GM12878 (cell line): ENCODE results near the gene IFI35. TPM values are rescaled to one million over a fixed set of nuclear protein-coding genes. Genes with fewer than 3 reads are reported as not detected.

ENCODE experiments used
- ASH2L ChIP-seq: fragments of 300-600, 200-600 bp; sonication (generic); IDR thresholded peaks from 2 replicates; pipeline ENCODE4 v1.6.1; 2017; ENCODE audit warnings: low read depth, mild to moderate bottlenecking, borderline replicate concordance
- ATF2 ChIP-seq: IDR thresholded peaks from 2 replicates; pipeline ENCODE4 v1.6.1; 2012; ENCODE audit warnings: low read length, inconsistent platforms
- ATF3 ChIP-seq: IDR thresholded peaks from 2 replicates; pipeline ENCODE4 v1.6.1; 2011; ENCODE audit warnings: low read depth, mild to moderate bottlenecking, low read length, moderate library complexity, borderline replicate concordance; ENCODE audit errors: extremely low read depth
- ATF7 ChIP-seq: fragments of 450-650 bp; IDR thresholded peaks from 2 replicates; pipeline ENCODE4 v1.6.1; 2016; ENCODE audit warnings: low read depth, mild to moderate bottlenecking
- BACH1 ChIP-seq: fragments of 450-650 bp; IDR thresholded peaks from 2 replicates; pipeline ENCODE4 v1.6.1; 2017; ENCODE audit warnings: mild to moderate bottlenecking, borderline replicate concordance
- BMI1 ChIP-seq: fragments of 450-650 bp; IDR thresholded peaks from 2 replicates; pipeline ENCODE4 v1.6.1; 2016; ENCODE audit warnings: mild to moderate bottlenecking, moderate library complexity, borderline replicate concordance
- CHD2 ChIP-seq: IDR thresholded peaks from 2 replicates; pipeline ENCODE4 v1.6.1; 2011; ENCODE audit warnings: low read depth, low read length, improper control_type of control experiment, borderline replicate concordance
- E2F8 ChIP-seq: fragments of 450-650 bp; IDR thresholded peaks from 2 replicates; pipeline ENCODE4 v1.6.1; 2018; ENCODE audit warnings: mild to moderate bottlenecking, low read depth, moderate library complexity; ENCODE audit not compliant: partially characterized antibody
- EED ChIP-seq: sonication (generic); IDR thresholded peaks from 2 replicates; pipeline ENCODE4 v1.6.1; 2016; ENCODE audit warnings: antibody characterized with exemption, low read depth
- HDGF ChIP-seq: fragments of 450-650 bp; IDR thresholded peaks from 2 replicates; pipeline ENCODE4 v1.6.1; 2016; ENCODE audit warnings: antibody characterized with exemption
- RELB ChIP-seq: fragments of 450-650 bp; IDR thresholded peaks from 2 replicates; pipeline ENCODE4 v1.6.1; 2017; ENCODE audit warnings: low read depth, mild to moderate bottlenecking, moderate library complexity
- SMAD1 ChIP-seq: fragments of 450-650 bp; IDR thresholded peaks from 2 replicates; pipeline ENCODE4 v1.6.1; 2018; ENCODE audit warnings: mild to moderate bottlenecking, low read depth; ENCODE audit not compliant: partially characterized antibody
- SMC3 ChIP-seq: IDR thresholded peaks from 2 replicates; pipeline ENCODE4 v1.6.1; 2011; ENCODE audit warnings: low read length, improper control_type of control experiment, borderline replicate concordance
- SPI1 ChIP-seq: IDR thresholded peaks from 2 replicates; pipeline ENCODE4 v1.6.1; 2011; ENCODE audit warnings: low read depth, mild to moderate bottlenecking, low read length, moderate library complexity, borderline replicate concordance; ENCODE audit not compliant: insufficient read depth
- SRF ChIP-seq, 2 experiments: IDR thresholded peaks; 2 replicates each; pipeline ENCODE4 v1.6.1; 2011; ENCODE audit warnings: low read depth in 2 of 2, low read length in 2 of 2, mild to moderate bottlenecking in 1 of 2, moderate library complexity in 1 of 2
- STAT3 ChIP-seq: IDR thresholded peaks from 2 replicates; pipeline ENCODE4 v1.6.1; 2011; ENCODE audit warnings: low read depth, low read length, improper control_type of control experiment
- YY1 ChIP-seq: IDR thresholded peaks from 2 replicates; pipeline ENCODE4 v1.6.1; 2011; ENCODE audit warnings: low read depth, mild to moderate bottlenecking, low read length
- ZNF274 ChIP-seq: IDR thresholded peaks from one replicate; pipeline ENCODE4 v1.8.0; 2011; ENCODE audit not compliant: insufficient read length, insufficient read depth
- ZNF592 ChIP-seq: fragments of 450-650 bp; IDR thresholded peaks from 2 replicates; pipeline ENCODE4 v1.6.1; 2017; ENCODE audit warnings: mild to moderate bottlenecking, moderate library complexity
- polyA plus RNA-seq, 11 experiments: library from polyadenylated mRNA; depleted of rRNA in 4 of 11; unstranded in 6 of 11; stranded (reverse) in 5 of 11; fragments of >200 nt; fragmentation: Nextera tagmentation in 4 of 11; fragmentation: Illumina TruSeq in 1 of 11; extraction: Ambion mirVana in 4 of 11; extraction: Trizol in 1 of 11; gene quantifications; 1 replicate in 1 of 11; 2 replicates in 10 of 11; pipeline versions ENCODE4 v1.2.1 to v1.2.3, GENCODE V29; 2011 to 2016; ENCODE audit warnings: inconsistent platforms in 2 of 11, missing spikeins in 2 of 11, low read depth in 1 of 11
- total RNA-seq, 4 experiments: library from RNA; depleted of rRNA in 3 of 4; stranded (reverse); fragments of >200 nt in 3 of 4; fragmentation: Illumina TruSeq in 1 of 4; extraction: Trizol in 1 of 4; gene quantifications; 2 replicates each; pipeline versions ENCODE4 v1.2.1 to v1.2.3, GENCODE V29; 2013 to 2021

The IFI35 gene
- total and polyA plus RNA-seq, 10 of the 15 experiments (the other 5 are each of a cell fraction or from before 2014, with no cell fraction given) = 18.4 to 92.2 (median 65.3) TPM

- TF ChIP-seq ATF3 (no peak), BACH1 (no peak), SMAD1 (no peak), SRF (IDR thresholded peaks at IDR 0.05; ENCODE audit: low read depth in 2 of 2, low read length in 2 of 2) (no peak), HDGF (no peak), EED (no peak), CHD2 (0 out of 2 replicates have a peak, but pooled peaks have one; percentile 19), STAT3 (no peak), ASH2L (no peak), BMI1 (peak; percentile 95), SPI1 (no peak), ATF2 (peak; percentile 78), E2F8 (no peak), YY1 (no peak), SMC3 (peak; percentile 65), ZNF274 (no peak), RELB (peak; percentile 28; the same call in 1 of the 2 replicates), ATF7 (peak; percentile 97), ZNF592 (no peak)
Observed at GRCh38 chr17:43024407-43025289, 18.1 kb downstream of the IFI35 start, which contains the start of gene RND2 (continued).
